Ectodermal cell (in vitro differentiated cells): ENCODE measurements around the gene UBE2K.
"Not testable (repeated sequence)": the region's sequence is repeated elsewhere in the genome, so short reads cannot be mapped to it uniquely, and the experiment has no call there.

Experiments
- H3K27ac ChIP-seq: 2 replicates; pipeline ENCODE4 v1.7.0; 2013; ENCODE audit warnings: mild to moderate bottlenecking, low read depth, low read length; ENCODE audit not compliant: insufficient read depth, poor library complexity, severe bottlenecking
- H3K27me3 ChIP-seq: 2 replicates; pipeline ENCODE4 v1.7.0; 2013; ENCODE audit warnings: mild to moderate bottlenecking, low read length; ENCODE audit not compliant: insufficient read depth, control insufficient read depth, poor library complexity, severe bottlenecking
- H3K36me3 ChIP-seq: one replicate; pipeline ENCODE4 v1.7.0; 2013; ENCODE audit warnings: low read length; ENCODE audit not compliant: control insufficient read depth, insufficient read depth
- H3K4me1 ChIP-seq: one replicate; pipeline ENCODE4 v1.7.0; 2013; ENCODE audit warnings: low read length; ENCODE audit not compliant: control insufficient read depth, insufficient read depth
- H3K4me3 ChIP-seq: 2 replicates; pipeline ENCODE4 v1.7.0; 2013; ENCODE audit warnings: low read depth, low read length, control low read depth; ENCODE audit not compliant: insufficient read depth
- H3K9me3 ChIP-seq: 2 replicates; pipeline ENCODE4 v1.7.0; 2013; ENCODE audit warnings: mild to moderate bottlenecking, low read length, moderate library complexity; ENCODE audit not compliant: control insufficient read depth
- WGBS, 2 experiments: methylation state at CpG; one replicate each; pipeline ENCODE4 v1.1.7; 2013; ENCODE audit warnings: missing lambda C conversion rate in 2 of 2; 5-methylcytosine and 5-hydroxymethylcytosine counted together

Gene UBE2K

GRCh38 chr4:39756159-39756558, 58.2 kb downstream of the UBE2K start:
- Histone ChIP-seq H3K4me3 (no peak overlapping the region), H3K4me1 (no peaks in the 10 kb centered on the region), H3K36me3 (peaks cover 10% of the 10 kb centered on the region), H3K9me3 (no peaks in the 10 kb centered on the region), H3K27ac (no peak overlapping the region), H3K27me3 (no peaks in the 10 kb centered on the region)
- WGBS, 2 experiments = 95 to 96% methylated on average over 2 of the region's 2 CpGs

- peaks cover 10% of the 10 kb centered on the region for H3K36me3 ChIP-seq
- H3K27ac ChIP-seq = no peak overlapping the region
- 87% methylated on average over 6 of the region's 6 CpGs for WGBS, 2 experiments
Observed at GRCh38 chr4:39758176-39758575, 60.2 kb downstream of the UBE2K start.

GRCh38 chr4:39759569-39759968, 61.6 kb downstream of the UBE2K start:
- WGBS, 2 experiments = 91 to 92% methylated on average over 4 of the region's 4 CpGs
- no peak overlapping the region for H3K27ac ChIP-seq
- no peak overlapping the region for H3K4me3 ChIP-seq
- H3K36me3 ChIP-seq = peaks cover 10% of the 10 kb centered on the region
- H3K9me3 ChIP-seq = no peaks in the 10 kb centered on the region
- H3K4me1 ChIP-seq = no peaks in the 10 kb centered on the region
- H3K27me3 ChIP-seq = no peaks in the 10 kb centered on the region

More at GRCh38 chr4:39758176-39758575, 60.2 kb downstream of the UBE2K start:
- no peaks in the 10 kb centered on the region for H3K9me3 ChIP-seq
- H3K27me3 ChIP-seq = no peaks in the 10 kb centered on the region
- H3K4me1 ChIP-seq = no peaks in the 10 kb centered on the region
- H3K4me3 ChIP-seq = no peak overlapping the region

- H3K4me3 ChIP-seq = no peak overlapping the region
- H3K27me3 ChIP-seq = no peaks in the 10 kb centered on the region
- H3K36me3 ChIP-seq = peaks cover 18% of the 10 kb centered on the region
- WGBS, 2 experiments = 89 to 98% methylated on average over 1 to 3 of the region's 4 CpGs
- no peak overlapping the region for H3K27ac ChIP-seq
- H3K9me3 ChIP-seq = no peaks in the 10 kb centered on the region
- H3K4me1 ChIP-seq = no peaks in the 10 kb centered on the region
Observed at GRCh38 chr4:39761005-39761667, 63.2 kb downstream of the UBE2K start.

GRCh38 chr4:39763714-39764572, 66.0 kb downstream of the UBE2K start:
- no peak overlapping the region for H3K4me3 ChIP-seq
- H3K4me1 ChIP-seq = no peaks in the 10 kb centered on the region
- H3K36me3 ChIP-seq = peaks cover 20% of the 10 kb centered on the region
- no peak overlapping the region for H3K27ac ChIP-seq
- no peaks in the 10 kb centered on the region for H3K27me3 ChIP-seq
- WGBS, 2 experiments = 92 to 93% methylated on average over 9 of the region's 9 CpGs
- H3K9me3 ChIP-seq = no peaks in the 10 kb centered on the region

- peaks cover 19% of the 10 kb centered on the region for H3K36me3 ChIP-seq
- H3K4me1 ChIP-seq = no peaks in the 10 kb centered on the region
- H3K4me3 ChIP-seq = no peak overlapping the region
- no peak overlapping the region for H3K27ac ChIP-seq
- H3K27me3 ChIP-seq = no peaks in the 10 kb centered on the region
- 96 to 97% methylated on average over 25 of the region's 25 CpGs for WGBS, 2 experiments
- no peaks in the 10 kb centered on the region for H3K9me3 ChIP-seq
Observed at GRCh38 chr4:39770005-39770404, 72.1 kb downstream of the UBE2K start.

GRCh38 chr4:39770471-39770870, 72.5 kb downstream of the UBE2K start:
- 96 to 98% methylated on average over 18 to 19 of the region's 19 CpGs for WGBS, 2 experiments
- H3K27ac ChIP-seq = no peak overlapping the region
- no peak overlapping the region for H3K4me3 ChIP-seq
- peaks cover 15% of the 10 kb centered on the region for H3K36me3 ChIP-seq
- no peaks in the 10 kb centered on the region for H3K27me3 ChIP-seq
- H3K9me3 ChIP-seq = no peaks in the 10 kb centered on the region
- no peaks in the 10 kb centered on the region for H3K4me1 ChIP-seq

- no peaks in the 10 kb centered on the region for H3K4me1 ChIP-seq
- no peak overlapping the region for H3K4me3 ChIP-seq
- H3K9me3 ChIP-seq = no peaks in the 10 kb centered on the region
- H3K27ac ChIP-seq = no peak overlapping the region
- no peaks in the 10 kb centered on the region for H3K27me3 ChIP-seq
- peaks cover 8% of the 10 kb centered on the region for H3K36me3 ChIP-seq
- 96 to 97% methylated on average over 57 of the region's 57 CpGs for WGBS, 2 experiments
Observed at GRCh38 chr4:39770969-39771724, 73.2 kb downstream of the UBE2K start.

GRCh38 chr4:39781988-39782387, 84.1 kb downstream of the UBE2K start:
- not testable (repeated sequence) for H3K4me3 ChIP-seq, H3K27ac ChIP-seq, H3K4me1 ChIP-seq, H3K9me3 ChIP-seq, H3K27me3 ChIP-seq, H3K36me3 ChIP-seq
- 90% methylated on average over 1 of the region's 2 CpGs; no CpG with 5 or more reads in 1 of the 2 experiments for WGBS, 2 experiments

- Histone ChIP-seq H3K27me3 (no peaks in the 10 kb centered on the region), H3K9me3 (no peaks in the 10 kb centered on the region), H3K27ac (no peak overlapping the region), H3K4me3 (no peak overlapping the region), H3K4me1 (no peaks in the 10 kb centered on the region), H3K36me3 (no peaks in the 10 kb centered on the region)
- 94 to 96% methylated on average over 1 of the region's 1 CpG for WGBS, 2 experiments
Observed at GRCh38 chr4:39785083-39785482, 87.1 kb downstream of the UBE2K start.
